Measurements from ENCODE around the gene SAMD11. TPM values are rescaled to one million over a fixed set of nuclear protein-coding genes. Genes with fewer than 3 reads are reported as not detected.

SAMD11 gene
- total RNA-seq, 1 experiment from 2014 or later: not detected

DNA sequence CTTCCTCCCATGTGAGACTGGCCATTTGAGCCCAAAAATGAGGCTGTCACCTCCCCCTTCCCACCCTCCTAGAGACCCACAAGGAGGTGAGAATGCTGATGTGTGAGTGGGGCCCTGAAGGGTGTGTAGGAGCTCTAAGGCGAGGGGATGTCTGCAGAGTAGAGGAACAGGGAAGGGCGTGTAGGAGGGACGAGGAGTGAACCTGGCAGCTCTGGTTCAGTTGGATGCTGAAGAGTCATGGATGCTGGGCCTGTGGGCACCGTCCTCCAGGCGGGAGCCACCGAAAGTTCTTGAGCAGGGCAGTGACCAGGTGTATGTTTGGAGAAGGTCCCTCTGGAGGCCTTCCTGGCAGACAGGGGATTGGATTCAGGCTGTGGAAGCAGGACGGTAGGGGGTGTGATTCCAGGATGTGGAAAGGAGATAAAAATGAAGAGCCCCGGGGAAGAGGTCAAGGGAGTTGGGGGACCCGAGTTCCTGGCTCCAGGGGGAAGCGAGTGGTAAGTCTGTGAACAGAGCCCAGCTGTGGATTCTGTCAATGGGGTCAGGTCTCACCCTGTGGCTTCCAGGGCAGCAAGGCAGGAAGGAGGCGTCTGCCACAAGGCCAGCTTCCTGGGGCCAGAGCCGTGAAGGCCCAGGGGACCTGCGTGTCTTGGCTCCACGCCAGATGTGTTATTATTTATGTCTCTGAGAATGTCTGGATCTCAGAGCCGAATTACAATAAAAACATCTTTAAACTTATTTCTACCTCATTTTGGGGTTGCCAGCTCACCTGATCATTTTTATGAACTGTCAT is 7.9 kb downstream of the SAMD11 start:
- no peak for DNase-seq (ENCODE audit: low spot score)

- DNase-seq (ENCODE audit: low spot score): no peak
Observed at GRCh38 chr1:932173-932510, 8.4 kb downstream of the SAMD11 start.

DNA sequence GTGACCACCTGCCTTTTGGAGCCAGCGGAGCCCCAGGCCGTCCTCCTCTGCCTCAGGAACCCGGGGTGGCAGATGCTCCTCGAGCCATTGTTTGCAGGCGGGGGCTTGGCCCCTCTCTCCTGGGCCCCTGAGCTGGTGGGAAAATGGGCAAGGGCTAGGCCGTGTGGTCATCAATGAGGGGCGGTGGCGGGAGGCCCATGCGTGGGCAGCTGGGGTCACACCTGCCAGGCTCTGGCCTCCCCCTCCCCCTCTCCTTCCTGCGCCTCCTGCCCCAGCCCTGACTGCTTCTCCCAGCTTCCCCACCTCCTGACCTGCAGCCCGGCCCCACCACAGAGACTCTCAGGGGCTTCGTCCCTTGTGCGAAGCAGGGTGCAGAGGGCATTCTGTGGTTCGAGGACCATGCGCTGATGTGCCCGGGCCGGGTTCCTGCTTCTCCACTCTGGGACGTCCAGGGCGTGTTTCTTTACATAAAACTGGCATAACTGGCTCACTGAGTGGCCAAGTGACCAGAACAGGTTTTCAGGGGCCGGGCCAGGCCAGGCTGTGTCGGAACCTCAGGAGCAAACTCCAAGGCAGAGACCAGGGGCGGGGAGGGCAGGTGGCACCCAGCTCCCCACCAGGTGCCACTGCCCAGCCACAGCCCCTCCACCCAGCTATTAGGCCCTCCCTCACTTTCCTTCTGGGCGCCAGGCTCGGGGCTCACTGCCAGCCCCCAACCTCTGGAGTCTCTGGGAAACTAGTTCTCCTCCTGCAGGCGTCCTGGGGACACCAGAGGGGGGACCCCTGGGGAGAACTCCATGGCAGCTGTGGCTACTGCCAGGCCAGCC is 9.3 kb downstream of the SAMD11 start:
- DNase-seq (ENCODE audit: low spot score): peak; percentile 83

DNA sequence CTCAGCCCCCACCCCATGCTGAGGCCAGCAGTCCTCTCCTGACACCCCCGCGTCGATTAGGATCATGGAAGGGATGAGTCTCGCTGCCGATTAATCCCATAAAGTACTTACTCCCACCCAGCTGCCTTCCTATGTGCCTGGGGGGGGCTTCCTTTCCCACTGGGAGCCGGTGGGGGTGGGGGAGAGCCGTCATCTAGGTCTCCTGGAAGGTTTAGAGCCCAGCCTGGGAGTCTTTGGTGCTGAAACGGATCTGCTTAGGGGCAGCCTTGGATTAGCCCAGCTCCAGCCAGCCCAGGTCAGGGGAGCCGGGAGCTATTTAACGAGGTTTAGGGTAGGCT is 9.8 kb downstream of the SAMD11 start:
- no peak for DNase-seq (ENCODE audit: low spot score)

GRCh38 chr1:934991-935750 is 11.4 kb downstream of the SAMD11 start:
- no peak for DNase-seq (ENCODE audit: low spot score)

- no peak for DNase-seq (ENCODE audit: low spot score)
Observed at GRCh38 chr1:935751-936231, 12.1 kb downstream of the SAMD11 start.

- no peak for DNase-seq (ENCODE audit: low spot score)
Observed at GRCh38 chr1:936348-937264, 12.9 kb downstream of the SAMD11 start.

DNA sequence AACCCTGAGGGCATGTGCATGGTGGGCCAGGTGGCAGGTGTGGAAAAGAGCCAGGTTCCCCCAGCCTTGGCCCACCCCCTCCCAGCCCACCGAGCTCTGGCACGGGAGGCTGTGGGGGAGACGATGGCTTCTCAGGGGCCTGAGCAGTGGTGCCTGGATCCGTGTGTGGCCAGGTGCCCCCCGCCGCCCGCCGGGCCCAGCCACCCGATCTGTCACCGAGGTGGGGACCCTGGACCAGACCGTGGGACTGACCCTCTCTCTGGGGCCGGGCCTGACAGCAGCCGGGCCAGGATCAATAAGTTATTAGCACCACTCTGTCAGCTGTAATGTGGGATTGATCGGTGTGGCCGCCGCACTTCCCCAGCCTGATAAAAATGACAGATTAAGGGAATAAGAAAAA is 13.8 kb downstream of the SAMD11 start:
- DNase-seq (ENCODE audit: low spot score): no peak

DNA sequence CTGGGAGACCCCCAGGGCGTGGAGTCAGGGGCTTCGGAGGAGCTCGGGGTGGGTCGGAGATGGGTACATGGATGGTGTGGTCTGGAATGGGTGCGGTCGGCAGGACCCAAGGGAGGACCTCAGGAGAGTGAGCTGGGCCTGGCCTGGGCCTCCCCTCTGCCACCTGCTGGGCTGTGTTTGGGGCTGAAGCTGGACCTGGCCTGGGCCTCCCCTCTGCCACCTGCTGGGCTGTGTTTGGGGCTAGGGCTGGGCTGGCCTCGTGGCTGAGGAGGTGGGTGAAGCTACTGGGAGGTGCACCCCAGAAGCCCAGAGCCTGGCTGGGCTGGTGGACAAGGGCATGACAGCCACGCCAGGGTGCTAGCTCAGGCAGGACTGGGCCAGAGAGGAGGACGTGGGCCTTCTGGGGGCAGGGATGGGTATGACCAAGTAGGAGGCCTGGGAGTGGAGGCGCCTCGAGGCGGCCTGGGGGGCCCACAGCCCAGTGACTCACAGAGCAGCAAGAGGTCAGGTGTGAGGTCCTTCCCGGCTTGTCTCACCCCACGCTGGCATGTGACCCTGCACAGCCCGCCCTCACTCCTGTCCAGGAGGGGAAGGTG is 14.5 kb downstream of the SAMD11 start:
- peak; percentile 68 for DNase-seq (ENCODE audit: low spot score)

DNA sequence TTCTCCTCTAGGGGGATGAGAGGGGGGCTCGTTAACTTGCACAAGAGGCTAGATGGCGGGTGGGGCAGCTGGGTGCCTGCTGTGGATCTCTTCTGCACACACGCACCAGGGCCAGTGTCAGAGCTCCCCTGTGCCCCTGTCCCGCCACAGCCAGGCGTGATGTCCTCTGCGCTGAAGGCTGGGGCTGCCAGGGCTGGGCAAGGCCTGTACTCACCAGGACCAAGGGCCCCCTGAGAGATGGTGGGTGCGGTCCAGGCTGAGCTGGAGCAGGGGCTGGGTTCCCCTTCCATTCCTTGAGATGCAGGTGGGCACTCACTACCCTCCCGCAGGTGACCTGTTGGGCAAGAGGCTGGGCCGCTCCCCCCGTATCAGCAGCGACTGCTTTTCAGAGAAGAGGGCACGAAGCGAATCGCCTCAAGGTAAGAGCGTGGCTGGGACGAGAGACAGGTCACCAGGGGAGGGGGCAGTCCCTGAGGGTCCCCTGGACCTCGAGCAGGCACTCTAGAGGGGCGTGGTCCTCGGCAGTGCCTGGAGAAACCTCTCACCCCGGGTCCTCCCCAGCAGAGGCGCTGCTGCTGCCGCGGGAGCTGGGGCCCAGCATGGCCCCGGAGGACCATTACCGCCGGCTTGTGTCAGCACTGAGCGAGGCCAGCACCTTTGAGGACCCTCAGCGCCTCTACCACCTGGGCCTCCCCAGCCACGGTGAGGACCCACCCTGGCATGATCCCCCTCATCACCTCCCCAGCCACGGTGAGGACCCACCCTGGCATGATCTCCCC is 15.2 kb downstream of the SAMD11 start:
- DNase-seq (ENCODE audit: low spot score): no peak

- no peak for DNase-seq (ENCODE audit: low spot score)
Observed at GRCh38 chr1:939511-940106, 15.9 kb downstream of the SAMD11 start.

DNA sequence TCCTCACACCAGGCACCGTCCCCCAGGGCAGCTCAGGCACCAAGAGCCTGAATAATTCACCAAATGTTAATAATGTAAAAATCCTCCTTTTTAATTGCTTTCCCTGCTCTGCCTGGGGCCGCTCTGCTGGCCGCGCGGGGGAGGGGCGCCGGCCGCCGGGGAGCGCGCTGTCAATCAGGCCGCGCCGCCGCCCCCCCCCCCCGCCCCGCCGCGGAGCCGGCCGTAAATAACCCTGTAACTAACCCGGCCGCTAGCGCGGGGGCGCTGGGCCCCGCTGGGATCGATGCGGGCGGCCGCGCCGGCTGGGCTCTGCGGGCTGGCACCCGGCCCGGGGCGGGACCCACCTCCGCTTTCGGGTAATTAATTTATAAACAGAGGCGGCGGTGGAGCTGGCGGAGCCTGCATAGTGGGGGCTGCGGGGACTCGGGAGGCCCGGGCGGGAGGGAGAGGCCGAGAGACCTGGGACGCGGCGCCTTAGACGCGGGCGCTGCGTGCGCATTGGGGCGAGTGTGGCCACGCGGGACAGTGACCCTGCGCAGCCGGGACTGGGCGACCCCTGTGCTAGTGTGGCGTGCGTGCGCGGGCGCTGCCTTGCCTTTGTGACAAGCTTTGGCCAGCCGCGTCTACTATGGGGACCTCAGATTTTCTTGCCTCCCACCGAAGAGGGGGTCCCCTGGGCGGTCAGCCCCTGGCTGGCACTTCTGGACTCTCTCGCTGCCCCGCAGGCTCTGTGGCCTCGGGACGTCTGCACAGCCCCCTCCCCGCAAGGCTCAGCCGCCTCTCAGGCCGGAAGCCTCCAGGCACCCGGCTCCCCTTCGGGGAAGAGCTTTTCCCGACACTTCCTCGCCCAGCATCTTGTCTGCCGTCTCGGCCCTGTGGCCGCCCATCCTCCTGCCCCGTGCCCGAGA is 16.6 kb downstream of the SAMD11 start:
- DNase-seq (ENCODE audit: low spot score): peak; percentile 62

DNA sequence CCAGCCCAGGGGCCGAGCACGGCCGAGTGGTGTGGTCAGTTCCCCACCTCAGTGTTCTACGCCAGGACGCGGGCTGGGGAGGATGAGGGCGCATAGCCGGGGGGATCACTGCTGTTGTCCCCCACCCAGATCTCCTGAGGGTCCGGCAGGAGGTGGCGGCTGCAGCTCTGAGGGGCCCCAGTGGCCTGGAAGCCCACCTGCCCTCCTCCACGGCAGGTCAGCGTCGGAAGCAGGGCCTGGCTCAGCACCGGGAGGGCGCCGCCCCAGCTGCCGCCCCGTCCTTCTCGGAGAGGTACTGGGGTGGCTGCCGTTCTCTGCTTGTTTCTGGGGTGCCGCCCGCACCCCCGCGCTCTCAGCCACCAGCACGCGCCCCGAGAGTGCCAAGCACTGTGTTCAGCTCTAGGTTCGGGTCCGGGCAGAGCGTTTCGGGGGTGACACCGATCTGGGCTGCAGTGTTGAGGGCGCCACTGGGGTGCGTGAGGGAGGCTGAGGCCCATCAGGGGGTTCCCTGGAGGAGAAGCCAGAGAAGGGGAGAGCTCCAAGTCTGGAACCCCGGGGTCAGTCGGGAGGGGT is 17.4 kb downstream of the SAMD11 start:
- DNase-seq (ENCODE audit: low spot score): no peak

GRCh38 chr1:941588-942383 is 18.1 kb downstream of the SAMD11 start:
- peak; percentile 62 for DNase-seq (ENCODE audit: low spot score)

DNA sequence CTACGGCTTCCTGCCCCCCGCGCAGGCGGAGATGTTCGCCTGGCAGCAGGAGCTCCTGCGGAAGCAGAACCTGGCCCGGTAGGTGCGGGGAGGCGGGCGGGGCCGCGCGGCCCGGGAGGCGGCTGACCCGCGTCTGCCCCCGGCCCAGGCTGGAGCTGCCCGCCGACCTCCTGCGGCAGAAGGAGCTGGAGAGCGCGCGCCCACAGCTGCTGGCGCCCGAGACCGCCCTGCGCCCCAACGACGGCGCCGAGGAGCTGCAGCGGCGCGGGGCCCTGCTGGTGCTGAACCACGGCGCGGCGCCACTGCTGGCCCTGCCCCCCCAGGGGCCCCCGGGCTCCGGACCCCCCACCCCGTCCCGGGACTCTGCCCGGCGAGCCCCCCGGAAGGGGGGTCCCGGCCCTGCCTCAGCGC is 18.7 kb downstream of the SAMD11 start:
- DNase-seq (ENCODE audit: low spot score): no peak

GRCh38 chr1:942864-943533 is 19.3 kb downstream of the SAMD11 start:
- no peak for DNase-seq (ENCODE audit: low spot score)

Data from HT-29 (cell line).